NCI-H82 treated with DMSO at 0.1 percent for 48 hours (cell line): Measurements from ENCODE around the gene SEMA6A.

Source experiments
- DNase-seq: peaks from one replicate; lab custom pipeline; 2025; ENCODE audit not compliant: unreplicated experiment; lab: John Stamatoyannopoulos, UW

Gene SEMA6A

GRCh38 chr5:116574367-116575325 lies at the start of gene SEMA6A:
Gene SEMA6A (minus strand): TSS chr5:116574823. CDS start chr5:116504944, 69,879 bp downstream.
- peak; percentile 47 for DNase-seq

- no peak for DNase-seq
Observed at GRCh38 chr5:116622375-116623050, 47.9 kb upstream of the SEMA6A start.

- no peak for DNase-seq
Observed at GRCh38 chr5:116621599-116621998, 47.0 kb upstream of the SEMA6A start.

- DNase-seq: no peak
Observed at GRCh38 chr5:116616876-116617275, 42.3 kb upstream of the SEMA6A start.

GRCh38 chr5:116614603-116614920 lies 39.9 kb upstream of the SEMA6A start:
- no peak for DNase-seq

- DNase-seq: no peak
Observed at GRCh38 chr5:116613445-116613844, 38.8 kb upstream of the SEMA6A start.

GRCh38 chr5:116612431-116612830 lies 37.8 kb upstream of the SEMA6A start:
- DNase-seq: no peak

- no peak for DNase-seq
Observed at GRCh38 chr5:116605310-116606070, 30.9 kb upstream of the SEMA6A start.

- no peak for DNase-seq
Observed at GRCh38 chr5:116604805-116605204, 30.2 kb upstream of the SEMA6A start.

GRCh38 chr5:116600876-116601275 lies 26.3 kb upstream of the SEMA6A start:
- DNase-seq: no peak

GRCh38 chr5:116598911-116599310 lies 24.3 kb upstream of the SEMA6A start:
- no peak for DNase-seq

- no peak for DNase-seq
Observed at GRCh38 chr5:116595498-116595897, 20.9 kb upstream of the SEMA6A start.

GRCh38 chr5:116593340-116593739 lies 18.7 kb upstream of the SEMA6A start:
- DNase-seq: no peak

GRCh38 chr5:116585227-116585626 lies 10.6 kb upstream of the SEMA6A start:
- DNase-seq: no peak

GRCh38 chr5:116583862-116584222 lies 9.2 kb upstream of the SEMA6A start:
- no peak for DNase-seq

GRCh38 chr5:116583085-116583861 lies 8.7 kb upstream of the SEMA6A start:
- no peak for DNase-seq

- DNase-seq: no peak
Observed at GRCh38 chr5:116581910-116582309, 7.3 kb upstream of the SEMA6A start.

GRCh38 chr5:116579144-116579543 lies 4.5 kb upstream of the SEMA6A start:
- DNase-seq: no peak

- no peak for DNase-seq
Observed at GRCh38 chr5:116578676-116579075, 4.1 kb upstream of the SEMA6A start.

GRCh38 chr5:116577064-116577788 lies 2.6 kb upstream of the SEMA6A start:
- no peak for DNase-seq
